GM12864 (cell line): ENCODE data around the gene CRIM1.
A peak's percentile ranks its signal among the peaks of the same experiment; 100 is the strongest.
"Not testable (repeated sequence)": the region's sequence is repeated elsewhere in the genome, so short reads cannot be mapped to it uniquely, and the experiment has no call there.

Source experiments
- DNase-seq: peaks from one replicate; pipeline ENCODE4 v3.0.0-alpha.2; 2011; ENCODE audit warnings: low read depth
- H3K4me3 ChIP-seq: 2 replicates; pipeline ENCODE4 v1.5.1; 2011; ENCODE audit warnings: mild to moderate bottlenecking, low read depth, low read length, control low read depth
- TF ChIP-seq, protein P1 (sequence below): IDR thresholded peaks from 2 replicates; pipeline ENCODE4 v1.5.1; 2011; ENCODE audit warnings: low read depth, mild to moderate bottlenecking, moderate library complexity, low read length, control low read depth, inconsistent platforms; ENCODE audit errors: missing control alignments

The CRIM1 gene

DNA sequence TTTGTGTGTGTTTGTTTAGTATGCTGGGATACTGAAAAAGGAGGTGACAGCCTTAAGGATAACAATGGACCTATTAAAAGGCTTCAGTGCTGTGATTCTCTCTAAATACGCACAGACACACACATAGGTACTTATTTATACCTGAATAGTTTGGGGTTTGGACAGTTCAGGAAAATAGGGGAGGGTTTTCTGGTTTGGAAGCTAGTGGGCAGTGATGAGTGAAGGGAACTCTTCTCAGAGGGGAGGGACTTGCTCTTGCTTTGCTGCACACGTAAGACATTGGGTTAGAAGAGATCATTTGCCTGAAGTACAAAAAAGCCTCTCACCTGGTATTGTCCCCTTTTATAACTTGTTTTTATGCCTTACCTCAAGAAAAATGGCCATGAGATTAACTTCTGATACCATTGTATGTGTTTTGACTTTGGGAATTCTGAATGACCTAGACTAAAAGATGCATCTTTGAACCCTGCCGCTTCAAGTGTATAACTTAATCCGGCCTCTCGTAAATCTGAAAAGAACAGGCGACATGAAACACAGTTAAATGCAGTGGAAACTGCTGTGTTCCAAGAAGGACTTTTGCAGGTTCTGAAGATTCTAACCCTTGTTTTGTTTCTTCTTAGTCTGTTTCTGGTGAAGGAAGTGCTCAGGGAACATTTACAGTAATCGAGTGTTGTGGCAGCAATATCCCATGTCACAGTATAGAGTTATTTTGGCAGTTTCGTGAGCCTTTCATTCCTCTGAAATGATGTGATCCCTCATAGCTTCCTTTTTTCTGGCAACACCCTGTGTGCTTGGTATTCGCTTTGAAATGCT is 2.5 kb downstream of the CRIM1 start:
- TF ChIP-seq, protein P1, sequence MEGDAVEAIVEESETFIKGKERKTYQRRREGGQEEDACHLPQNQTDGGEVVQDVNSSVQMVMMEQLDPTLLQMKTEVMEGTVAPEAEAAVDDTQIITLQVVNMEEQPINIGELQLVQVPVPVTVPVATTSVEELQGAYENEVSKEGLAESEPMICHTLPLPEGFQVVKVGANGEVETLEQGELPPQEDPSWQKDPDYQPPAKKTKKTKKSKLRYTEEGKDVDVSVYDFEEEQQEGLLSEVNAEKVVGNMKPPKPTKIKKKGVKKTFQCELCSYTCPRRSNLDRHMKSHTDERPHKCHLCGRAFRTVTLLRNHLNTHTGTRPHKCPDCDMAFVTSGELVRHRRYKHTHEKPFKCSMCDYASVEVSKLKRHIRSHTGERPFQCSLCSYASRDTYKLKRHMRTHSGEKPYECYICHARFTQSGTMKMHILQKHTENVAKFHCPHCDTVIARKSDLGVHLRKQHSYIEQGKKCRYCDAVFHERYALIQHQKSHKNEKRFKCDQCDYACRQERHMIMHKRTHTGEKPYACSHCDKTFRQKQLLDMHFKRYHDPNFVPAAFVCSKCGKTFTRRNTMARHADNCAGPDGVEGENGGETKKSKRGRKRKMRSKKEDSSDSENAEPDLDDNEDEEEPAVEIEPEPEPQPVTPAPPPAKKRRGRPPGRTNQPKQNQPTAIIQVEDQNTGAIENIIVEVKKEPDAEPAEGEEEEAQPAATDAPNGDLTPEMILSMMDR, result no peak
- H3K4me3 ChIP-seq, result peak overlapping the region; percentile 44; the same call in 1 of the 2 replicates
- DNase-seq, result no peak

DNA sequence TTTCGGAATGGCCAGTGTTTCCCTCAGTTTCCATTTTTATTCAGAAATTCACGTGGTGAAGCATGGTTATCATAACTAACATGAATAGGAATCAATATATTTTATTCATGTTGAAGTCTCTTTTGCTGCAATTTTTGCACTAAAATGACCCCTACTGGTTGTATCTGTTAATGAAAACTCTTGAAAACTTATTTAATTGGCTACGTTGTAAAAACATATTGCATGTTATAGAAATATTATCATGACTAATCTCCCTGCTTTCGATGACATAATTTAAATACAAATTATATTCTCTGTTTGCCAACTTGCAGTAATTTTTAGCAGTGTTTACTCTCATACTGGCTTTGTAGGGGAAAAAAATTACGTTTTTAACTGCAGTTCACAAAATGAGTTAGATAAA is 3.5 kb downstream of the CRIM1 start:
- no peak for DNase-seq
- TF ChIP-seq, protein P1, result no peak
- no peak overlapping the region for H3K4me3 ChIP-seq

DNA sequence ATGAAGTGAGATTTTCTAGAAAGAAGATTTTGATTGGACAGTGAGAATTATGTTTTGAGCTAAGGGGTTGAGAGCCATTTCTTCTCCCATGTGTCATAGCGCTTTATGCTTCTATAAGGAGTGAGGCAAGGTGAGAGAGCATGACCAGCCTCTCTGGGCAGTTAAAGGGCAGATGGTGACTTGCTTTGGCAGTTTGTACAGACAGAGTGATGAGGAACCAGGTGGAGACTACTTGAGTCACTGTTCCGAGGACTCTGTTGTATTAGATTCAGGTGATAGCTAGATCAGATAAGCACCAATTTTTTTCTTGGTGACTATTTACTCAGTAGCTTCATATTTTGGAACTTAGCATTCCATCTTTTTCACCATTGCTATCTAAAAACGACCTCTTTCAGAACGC is 4.5 kb downstream of the CRIM1 start:
- TF ChIP-seq, protein P1, result no peak
- no peak overlapping the region for H3K4me3 ChIP-seq
- DNase-seq, result no peak

DNA sequence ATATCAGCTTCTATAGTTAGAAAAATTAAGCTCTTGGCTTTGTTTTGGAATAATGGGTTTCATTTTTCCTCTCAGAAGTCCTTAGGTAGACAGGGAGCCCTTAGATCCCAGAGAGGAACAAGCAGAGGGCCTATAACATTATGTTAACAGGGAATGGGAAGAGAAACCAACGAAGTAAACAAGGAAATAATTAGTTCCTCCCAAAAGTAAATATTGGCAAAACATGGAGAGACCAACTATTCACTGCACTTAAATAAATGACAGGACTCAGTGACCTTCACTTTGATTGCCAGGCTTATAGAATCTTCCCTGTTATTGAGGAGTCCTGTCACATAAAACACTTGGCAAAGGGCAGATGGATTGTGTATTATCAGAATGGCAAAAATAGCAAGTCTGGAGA is 5.3 kb downstream of the CRIM1 start:
- no peak for DNase-seq
- TF ChIP-seq, protein P1, result no peak
- H3K4me3 ChIP-seq, result no peak overlapping the region

DNA sequence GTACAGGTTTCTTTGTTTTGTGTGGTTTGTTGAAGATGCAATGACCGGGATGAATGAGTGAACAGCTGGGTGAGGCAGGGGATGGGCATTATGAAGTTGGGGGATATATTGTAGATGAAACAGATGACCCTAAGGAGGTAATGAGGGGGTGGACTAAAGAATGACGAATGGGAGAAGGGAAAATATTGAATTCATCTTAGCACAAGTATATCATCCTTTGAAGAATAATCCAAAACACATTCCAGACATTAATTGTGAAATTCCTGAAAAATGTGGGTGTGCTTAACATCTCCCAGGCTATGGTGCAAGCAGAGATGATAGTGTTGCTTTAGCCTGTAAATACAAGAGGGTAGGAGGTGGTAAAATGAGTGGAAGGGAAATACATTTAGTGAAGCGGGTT is 5.8 kb downstream of the CRIM1 start:
- no peak for DNase-seq
- TF ChIP-seq, protein P1, result no peak
- H3K4me3 ChIP-seq, result no peak overlapping the region

DNA sequence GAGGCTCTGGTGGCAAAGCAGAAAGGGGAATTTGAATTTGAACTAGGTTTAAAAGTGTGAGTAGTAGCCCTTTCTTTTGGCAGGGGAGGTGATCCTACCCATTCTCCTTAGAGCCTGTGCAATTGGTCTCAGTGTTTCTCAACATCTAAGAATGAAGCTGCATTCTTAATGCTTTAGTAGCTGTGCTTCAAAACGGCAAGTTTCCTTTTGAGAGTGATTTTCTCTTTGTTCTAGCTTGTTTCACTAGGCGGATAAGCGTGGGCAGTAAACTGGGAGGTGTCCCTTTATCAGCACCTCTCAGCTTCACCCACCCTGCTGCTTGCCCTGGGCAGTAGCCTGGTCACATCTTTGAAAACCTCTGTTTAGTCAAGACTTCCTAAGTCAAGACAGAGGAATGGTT is 6.7 kb downstream of the CRIM1 start:
- DNase-seq, result no peak
- TF ChIP-seq, protein P1, result no peak
- no peak overlapping the region for H3K4me3 ChIP-seq

DNA sequence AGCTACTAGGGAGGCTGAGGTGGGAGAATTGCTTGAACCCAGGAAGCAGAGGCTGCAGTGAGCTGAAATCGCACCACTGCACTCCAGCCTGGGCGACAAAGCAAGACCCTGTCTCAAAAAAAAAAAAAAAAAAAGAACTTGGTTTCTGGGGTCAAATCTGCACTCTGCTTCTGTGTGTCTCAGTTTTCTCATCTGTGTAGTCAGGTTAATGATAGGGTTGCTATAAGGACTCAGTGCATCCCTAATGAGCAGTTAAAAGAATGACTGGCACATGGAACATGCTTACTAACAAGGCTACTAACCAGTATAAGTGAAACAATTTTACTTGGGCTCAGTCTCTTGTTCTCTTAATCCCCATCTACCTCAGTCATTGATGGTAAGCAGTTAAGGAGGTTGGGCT is 7.5 kb downstream of the CRIM1 start:
- not testable (repeated sequence) for DNase-seq, H3K4me3 ChIP-seq
